Stimulated activated CD4-positive, alpha-beta T cell treated with anti-CD3 and anti-CD28 coated beads, Interleukin-2, amount 100 ng/mL, for 4 hours (primary cell): ENCODE data around the gene NUDT3.

Experiments
- DNase-seq: peaks from one replicate; pipeline ENCODE4 v3.0.0-alpha.2; 2020; ENCODE audit warnings: low read depth

NUDT3 gene

GRCh38 chr6:34321821-34322220 lies 70.6 kb downstream of the NUDT3 start:
- no peak for DNase-seq

DNA sequence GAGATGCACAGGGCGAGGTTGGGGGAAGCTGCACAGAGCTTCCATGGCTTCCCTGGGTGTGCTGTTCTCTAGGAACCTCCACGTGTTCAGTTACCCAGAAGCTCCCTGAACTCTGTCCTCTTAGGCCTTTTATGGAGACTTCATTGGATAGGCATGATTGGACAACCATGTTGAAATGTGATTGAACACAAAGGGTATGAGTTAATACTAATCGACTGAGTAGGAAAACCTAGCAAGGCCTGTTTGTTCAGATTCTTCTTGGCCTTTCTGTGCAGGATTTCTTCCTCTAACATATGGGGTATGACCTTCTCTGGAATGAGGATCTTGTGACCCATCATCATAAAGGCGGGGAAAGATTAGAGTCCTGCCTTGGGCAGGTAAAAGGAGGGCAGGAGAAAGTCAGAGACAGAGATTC lies 73.0 kb downstream of the NUDT3 start:
- DNase-seq: no peak

DNA sequence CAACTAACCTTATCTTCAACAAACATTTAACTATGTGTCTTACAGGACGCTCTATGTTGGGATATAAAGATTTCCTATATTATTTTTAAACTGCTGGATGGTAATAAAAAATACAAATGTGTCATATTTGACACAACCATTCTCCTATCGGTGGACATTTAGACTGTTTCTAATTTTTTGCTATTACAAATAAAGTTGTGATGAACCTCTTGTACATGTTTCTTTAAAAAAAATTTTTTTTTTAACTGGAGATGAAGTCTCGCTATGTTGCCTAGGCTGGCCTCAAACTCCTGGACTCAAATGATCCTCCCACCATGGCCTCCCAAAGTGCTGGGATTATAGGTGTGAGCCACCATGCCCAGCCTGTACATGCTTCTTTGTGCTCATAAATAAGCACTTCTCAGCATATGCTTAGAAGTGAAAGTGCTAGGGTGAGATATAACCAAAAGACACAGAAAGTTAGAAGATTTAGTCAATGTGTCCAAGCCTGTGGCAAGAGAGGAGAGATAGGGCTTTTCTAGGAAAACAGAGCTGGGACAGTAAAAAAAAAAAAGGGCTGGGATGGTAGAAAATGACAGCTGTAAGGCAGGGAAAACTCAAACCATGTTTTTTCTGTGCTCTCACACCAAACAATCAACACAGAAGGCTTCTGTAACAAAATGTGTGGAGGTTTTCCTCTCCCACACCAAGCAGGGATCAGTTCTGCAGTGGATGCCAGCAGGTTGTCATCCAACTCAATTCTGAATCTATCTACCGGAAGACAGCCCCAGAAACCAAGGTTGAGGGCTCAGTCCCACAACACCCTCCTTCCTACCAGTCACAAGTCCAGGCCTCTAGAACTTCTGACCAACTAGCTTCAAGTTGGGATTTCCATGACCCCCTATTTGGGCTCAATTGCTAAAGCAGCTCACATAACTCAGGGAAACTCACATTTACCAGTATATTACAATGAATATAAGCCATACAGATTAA lies 73.7 kb downstream of the NUDT3 start:
- no peak for DNase-seq

DNA sequence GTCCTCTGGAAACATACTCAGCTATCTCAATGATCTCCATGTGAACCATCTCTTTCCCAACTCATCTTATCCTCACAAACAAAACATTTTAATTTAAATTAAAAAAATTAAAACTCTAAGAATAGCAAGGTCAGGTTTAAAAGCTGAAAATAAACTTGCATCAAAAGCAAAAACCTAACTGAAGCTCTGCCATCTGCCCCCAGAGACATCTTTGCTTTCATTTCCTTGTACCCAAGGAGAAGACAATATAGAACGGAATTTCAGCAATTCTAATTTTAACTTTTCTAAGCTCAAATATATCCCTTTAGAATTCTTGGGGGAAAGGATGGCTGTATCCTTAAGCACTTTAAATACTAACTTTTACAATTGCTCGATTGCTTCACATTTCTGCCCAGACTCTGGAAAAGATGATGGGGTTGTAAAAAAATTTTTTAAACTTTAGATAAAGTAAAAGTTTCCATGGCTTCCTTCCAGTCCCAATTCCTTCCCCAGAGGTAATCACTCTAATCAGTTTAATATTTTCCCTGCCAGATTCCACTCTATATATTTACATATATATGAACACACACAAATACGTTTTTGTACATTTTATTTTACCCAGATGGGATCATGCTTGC lies 74.5 kb downstream of the NUDT3 start:
- DNase-seq: no peak

- no peak for DNase-seq
Measured at GRCh38 chr6:34317172-34317477, 75.3 kb downstream of the NUDT3 start.

GRCh38 chr6:34316431-34317171 lies 75.9 kb downstream of the NUDT3 start:
- no peak for DNase-seq

DNA sequence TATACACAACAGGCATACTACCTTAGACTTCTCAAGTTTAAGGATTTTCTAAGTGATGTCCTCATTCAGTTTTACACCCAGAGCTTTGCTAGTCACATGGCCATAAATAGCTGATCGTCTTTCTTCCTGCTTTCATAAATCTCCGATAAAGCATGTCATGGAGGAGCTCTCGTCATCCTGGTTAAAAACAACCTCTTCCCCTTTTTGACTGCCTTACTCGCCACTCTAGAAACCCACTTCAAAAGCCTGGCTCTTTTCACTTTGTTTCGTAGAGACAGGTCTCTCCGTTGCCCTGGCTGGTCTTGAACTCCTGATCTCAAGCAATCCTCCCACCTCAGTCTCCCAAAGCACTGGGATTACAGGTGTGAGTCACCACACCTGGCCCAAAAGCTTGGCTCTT lies 76.7 kb downstream of the NUDT3 start:
- no peak for DNase-seq

- no peak for DNase-seq
Measured at GRCh38 chr6:34315256-34315655, 77.2 kb downstream of the NUDT3 start.

DNA sequence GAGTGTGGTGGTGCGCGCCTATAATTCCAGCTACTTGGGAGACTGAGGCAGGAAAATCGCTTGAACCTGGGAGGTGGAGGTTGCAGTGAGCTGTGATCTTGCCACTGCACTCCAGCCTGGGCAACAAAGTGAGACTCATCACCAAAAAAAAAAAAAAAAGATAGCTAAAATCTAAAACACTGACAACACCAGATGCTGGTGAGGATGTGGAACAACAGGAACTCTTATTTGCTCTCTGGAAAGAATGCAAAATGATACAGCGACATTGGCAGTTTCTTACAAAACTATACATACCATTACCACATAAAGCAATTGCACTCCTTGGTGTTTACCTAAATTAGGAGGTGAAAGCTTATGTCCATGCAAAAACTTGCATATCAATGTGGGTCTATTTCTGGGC lies 80.2 kb downstream of the NUDT3 start:
- DNase-seq: no peak

DNA sequence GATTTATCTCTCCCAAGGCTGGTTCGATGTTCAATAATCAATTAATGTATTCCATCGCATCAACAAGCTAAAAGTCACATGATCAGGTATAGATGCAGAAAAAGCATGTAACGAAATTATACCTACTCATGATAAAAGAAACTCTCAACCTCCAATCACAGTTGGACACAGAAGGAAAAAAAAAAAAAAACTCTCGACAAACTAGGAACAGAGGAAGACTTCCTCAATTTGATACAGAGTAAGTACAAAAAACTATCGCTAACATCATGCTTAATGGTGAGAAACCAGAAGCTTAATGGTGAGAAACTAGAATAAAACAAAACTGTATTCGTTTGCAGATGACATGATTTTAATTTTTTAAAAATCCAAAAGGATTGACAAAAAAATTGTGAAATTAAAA lies 81.7 kb downstream of the NUDT3 start:
- no peak for DNase-seq

GRCh38 chr6:34308483-34308882 lies 84.0 kb downstream of the NUDT3 start:
- DNase-seq: no peak

DNA sequence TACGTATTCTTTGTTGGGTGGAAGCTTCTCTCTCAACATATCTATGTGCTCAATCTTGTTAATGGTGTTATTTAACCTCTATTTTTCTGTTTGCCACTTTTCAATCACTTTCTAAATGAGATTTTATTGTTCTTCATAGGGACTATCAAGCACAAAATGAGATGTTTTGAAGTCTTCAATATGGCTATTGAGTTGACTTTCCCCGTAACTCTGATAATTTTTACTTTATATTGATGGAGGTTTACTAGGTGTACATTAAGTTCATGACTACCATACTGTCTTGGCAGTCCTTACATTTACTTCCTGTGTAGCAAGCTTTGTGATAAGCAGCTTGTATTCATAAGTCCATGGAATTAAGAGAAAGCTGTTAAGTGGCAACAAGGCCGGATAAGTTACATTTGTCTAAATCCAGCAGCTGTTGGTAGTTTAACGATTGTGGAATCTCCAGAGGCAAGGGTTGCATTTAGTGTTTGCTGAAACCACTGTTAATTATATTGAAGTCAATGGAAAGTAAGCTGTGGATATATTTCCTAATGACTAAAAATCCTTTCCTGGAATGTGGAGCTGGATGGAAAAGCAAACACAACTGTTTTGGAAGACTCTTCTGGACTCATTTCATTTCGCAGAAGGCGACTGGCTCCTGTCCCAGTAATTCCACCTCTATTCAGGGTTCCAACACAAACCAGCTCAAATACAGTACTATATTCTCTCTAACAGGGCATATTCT lies 86.3 kb downstream of the NUDT3 start:
- no peak for DNase-seq

- no peak for DNase-seq
Measured at GRCh38 chr6:34305497-34305896, 87.0 kb downstream of the NUDT3 start.

- DNase-seq: no peak
Measured at GRCh38 chr6:34304164-34304563, 88.3 kb downstream of the NUDT3 start.

DNA sequence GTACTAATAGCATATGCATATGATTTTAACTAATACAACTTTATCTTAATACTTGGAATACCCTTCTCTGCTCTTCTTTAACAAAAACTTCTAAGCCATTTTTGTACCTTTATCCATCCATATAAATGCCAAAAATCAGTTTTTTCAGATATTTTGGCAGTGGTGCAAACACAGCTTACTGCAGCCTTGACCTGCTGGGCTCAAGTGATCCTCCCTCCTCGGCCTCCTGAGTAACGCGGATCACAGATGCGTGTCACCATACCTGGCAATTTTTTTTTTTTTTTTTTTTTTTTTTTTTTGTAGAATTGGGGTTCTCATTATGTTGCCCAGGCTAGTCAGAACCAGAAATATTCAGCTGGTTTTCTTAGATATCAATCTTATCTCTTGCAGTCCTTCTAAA lies 89.5 kb downstream of the NUDT3 start:
- no peak for DNase-seq

GRCh38 chr6:34301408-34301807 lies 91.1 kb downstream of the NUDT3 start:
- no peak for DNase-seq

- DNase-seq: no peak
Measured at GRCh38 chr6:34300332-34300751, 92.1 kb downstream of the NUDT3 start.

- DNase-seq: no peak
Measured at GRCh38 chr6:34298941-34299340, 93.5 kb downstream of the NUDT3 start.

DNA sequence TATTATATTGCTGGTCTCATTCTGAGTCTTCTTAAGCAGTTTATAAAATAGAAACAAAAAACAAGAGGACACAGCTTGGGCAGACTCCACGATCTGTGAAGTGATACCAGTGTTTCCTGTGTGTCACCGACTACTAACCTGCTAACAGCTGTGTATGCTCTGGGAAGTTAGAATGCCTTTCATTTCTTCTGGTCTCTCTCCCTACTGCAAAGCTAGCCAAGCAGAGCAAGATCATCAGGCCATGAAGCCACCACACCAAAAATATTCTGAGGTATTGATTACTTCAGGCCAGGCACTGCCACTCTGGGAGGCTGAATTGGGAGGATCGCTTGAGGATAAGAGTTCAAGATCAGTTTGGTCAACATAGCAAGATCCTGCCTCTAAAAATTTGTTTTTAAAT lies 96.7 kb downstream of the NUDT3 start:
- no peak for DNase-seq

- DNase-seq: no peak
Measured at GRCh38 chr6:34292954-34293353, 99.5 kb downstream of the NUDT3 start.

- DNase-seq: no peak
Measured at GRCh38 chr6:34289137-34289536, 103.3 kb downstream of the NUDT3 start.

DNA sequence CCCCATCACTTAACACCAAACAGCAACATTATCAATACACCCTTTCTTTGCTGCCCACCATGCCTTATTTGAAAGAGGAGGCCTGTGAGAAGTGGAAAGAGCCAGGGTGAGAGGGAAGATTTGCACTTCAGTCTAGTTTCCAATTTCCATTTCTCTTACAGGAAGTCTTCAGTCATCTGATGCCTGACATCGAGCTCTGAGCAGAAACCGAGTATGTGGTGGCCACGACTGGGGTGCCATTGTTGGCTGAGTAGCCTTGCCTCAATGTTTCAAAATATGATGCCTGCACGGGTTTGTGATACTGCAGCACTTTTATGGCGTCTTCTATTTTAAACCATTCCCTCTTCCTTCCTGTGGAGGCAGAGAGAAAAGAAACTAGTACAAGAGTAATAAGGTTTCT lies 103.9 kb downstream of the NUDT3 start:
- DNase-seq: no peak
